GM13977 (cell line): ENCODE measurements around the gene METTL3.
A peak's percentile ranks its signal among the peaks of the same experiment; 100 is the strongest.

Experiments used
- DNase-seq: peaks from one replicate; pipeline ENCODE4 v3.0.0; 2012; ENCODE audit warnings: low spot score
- in situ Hi-C: fragments of 300-500 bp; cut with MboI; formaldehyde crosslinking; loops from one replicate; pipeline ENCODE4 v1.12.0; 2022; ENCODE audit warnings: low sequenced_read_pairs, low pct_unique_long_range_greater_than_20kb, mixed read lengths, inconsistent platforms; ENCODE audit not compliant: unreplicated experiment
- TF ChIP-seq, protein P1 (sequence below): IDR thresholded peaks from 2 replicates; pipeline ENCODE4 v1.5.1; 2012; ENCODE audit warnings: mild to moderate bottlenecking, control low read depth; ENCODE audit not compliant: insufficient read depth; ENCODE audit errors: extremely low read depth, missing control alignments

METTL3 gene

DNA sequence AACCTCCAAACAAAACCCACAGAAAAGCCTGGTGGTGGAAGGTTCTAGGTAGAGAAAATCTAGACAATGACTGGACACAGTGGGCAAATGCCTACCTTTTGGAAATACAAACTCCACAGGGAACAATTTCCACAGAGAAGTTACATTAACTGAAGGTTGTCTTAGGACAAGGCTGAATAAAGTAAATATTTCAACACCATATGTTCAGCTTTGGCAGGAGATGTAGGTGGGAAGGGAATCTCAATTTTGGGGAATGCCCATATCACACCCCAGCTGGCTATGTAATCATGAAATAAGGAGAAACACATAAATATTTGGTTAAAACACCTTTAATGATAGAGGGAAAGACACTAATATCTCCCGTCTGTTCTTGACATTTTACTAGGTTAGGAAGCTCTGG lies 9.6 kb upstream of the METTL3 start:
- DNase-seq, result no peak
- in situ Hi-C loops, result no loop called here
- TF ChIP-seq, protein P1, sequence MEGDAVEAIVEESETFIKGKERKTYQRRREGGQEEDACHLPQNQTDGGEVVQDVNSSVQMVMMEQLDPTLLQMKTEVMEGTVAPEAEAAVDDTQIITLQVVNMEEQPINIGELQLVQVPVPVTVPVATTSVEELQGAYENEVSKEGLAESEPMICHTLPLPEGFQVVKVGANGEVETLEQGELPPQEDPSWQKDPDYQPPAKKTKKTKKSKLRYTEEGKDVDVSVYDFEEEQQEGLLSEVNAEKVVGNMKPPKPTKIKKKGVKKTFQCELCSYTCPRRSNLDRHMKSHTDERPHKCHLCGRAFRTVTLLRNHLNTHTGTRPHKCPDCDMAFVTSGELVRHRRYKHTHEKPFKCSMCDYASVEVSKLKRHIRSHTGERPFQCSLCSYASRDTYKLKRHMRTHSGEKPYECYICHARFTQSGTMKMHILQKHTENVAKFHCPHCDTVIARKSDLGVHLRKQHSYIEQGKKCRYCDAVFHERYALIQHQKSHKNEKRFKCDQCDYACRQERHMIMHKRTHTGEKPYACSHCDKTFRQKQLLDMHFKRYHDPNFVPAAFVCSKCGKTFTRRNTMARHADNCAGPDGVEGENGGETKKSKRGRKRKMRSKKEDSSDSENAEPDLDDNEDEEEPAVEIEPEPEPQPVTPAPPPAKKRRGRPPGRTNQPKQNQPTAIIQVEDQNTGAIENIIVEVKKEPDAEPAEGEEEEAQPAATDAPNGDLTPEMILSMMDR, result no peak

DNA sequence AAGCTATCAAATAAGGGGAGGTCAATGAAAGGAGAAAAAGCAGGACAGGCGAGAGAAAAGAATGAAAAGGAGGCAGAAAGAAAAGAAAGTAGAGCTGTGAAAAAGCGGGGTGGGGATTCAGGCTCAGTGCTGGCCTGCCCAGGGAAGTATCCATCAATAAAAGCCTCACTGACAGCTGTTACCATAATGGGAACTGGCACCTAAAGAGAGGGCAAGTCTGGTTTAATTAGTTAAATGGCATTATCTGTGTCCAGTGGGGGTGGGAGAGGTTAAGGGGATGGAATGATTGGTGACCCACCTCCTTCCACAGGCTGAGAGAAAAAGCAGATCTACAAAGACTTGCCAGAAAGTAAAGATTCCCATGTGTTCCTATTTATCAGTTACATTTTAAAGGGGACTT lies 7.6 kb upstream of the METTL3 start:
- TF ChIP-seq, protein P1, result no peak
- no peak for DNase-seq
- in situ Hi-C loops, result no loop called here

DNA sequence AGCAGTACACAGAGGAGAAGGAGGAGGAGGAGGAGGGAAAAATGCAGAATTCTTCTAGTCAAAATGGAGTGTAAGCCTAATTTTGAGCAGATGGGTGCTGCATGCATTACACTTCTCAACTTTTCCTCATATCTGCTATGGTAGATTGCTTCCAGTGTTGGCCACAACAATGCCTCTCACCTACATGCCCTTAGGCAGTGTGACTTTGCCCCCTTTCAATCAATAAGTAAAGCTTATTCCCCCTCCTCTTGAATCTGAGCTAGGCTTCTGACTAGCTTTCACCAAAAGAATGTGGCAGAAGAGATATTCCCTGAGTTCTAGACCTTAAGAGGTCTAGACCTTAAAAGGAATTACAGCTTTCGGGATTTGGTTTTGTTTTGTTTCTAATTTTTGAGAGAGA lies 3.2 kb upstream of the METTL3 start:
- in situ Hi-C loops, result no loop called here
- no peak for DNase-seq
- TF ChIP-seq, protein P1, result no peak

DNA sequence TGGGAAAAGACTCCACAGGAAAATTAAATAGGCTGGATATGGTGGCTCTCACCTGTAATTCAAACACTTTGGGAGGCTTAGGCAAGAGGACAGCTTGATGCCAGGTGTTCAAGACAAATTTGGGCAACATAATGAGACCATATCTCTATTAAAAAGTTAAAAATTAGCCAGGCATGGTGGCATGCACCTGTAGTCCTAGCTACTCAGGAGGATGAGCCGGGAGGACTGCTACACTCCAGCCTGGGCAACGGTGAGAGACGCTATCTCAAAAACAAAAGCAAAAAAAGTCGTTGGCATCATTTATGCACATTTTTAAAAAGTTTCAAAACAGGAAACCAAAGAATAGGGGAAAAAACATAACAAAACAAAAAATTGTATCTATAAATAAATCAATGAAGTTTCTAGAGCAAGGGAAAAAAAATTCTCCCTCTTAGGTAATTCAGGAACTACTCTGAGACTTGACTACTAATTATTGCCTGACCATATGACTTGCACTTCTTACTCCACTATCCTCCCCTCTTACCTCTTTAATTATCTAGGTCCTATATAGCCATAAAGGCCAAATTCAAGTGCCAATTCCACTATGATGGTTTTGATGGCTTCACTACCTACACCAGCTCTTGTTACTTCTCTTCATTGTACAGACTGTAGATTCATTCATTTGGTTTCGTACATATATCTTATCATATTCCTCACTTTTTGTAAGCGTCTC lies 1.6 kb downstream of the METTL3 start:
- TF ChIP-seq, protein P1, result no peak
- DNase-seq, result no peak
- in situ Hi-C loops, result no loop called here

DNA sequence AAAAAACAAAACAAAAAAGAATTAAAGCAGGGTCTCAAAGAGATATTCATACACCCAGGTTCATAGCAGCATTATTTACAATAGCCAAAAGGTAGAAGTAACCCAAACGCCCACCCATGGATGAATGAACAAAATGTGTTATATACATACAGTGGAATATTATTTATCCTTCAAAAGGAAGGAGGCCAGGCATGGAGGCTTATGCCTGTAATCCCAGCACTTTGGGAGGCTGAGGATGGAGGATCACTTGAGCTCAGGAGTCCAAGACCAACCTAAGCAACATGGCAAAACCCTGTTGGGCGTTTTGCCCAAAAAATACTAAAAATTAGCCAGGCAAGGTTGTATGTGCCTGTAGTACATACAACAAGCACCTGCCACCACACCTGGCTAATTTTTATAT lies 4.6 kb downstream of the METTL3 start:
- in situ Hi-C loops, result no loop called here
- TF ChIP-seq, protein P1, result no peak
- no peak for DNase-seq

DNA sequence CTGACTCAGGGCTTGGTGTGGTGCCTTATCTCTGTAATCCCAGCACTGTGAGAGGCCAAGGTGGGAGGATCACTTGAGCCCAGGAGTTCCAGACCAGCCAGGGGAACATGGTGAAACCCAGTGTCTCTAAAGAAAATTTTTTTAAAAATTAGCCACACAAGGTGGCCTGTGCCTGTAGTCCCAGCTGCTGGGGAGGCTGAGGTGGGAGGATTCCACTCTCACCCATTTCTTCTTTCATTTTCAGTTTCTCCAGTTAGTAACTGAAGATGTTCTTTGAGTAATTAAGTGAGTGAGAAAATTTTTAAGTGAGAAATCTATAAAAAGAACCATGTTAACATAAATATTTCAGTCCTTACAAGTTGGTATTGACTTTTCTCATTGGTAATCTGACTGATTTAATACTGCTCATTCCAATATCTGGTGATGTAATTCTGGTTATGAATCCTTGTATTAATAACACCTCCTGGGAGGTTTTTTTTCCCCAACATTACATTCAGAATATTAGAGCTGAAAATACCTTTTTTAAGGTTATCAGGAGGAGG lies 6.1 kb downstream of the METTL3 start:
- in situ Hi-C loops, result no loop called here
- TF ChIP-seq, protein P1, result no peak
- DNase-seq, result peak; percentile 30
